ENCODE data around the gene CHD2.

GRCh38 chr15:92947071-92947730 lies 47.1 kb downstream of the CHD2 start:
- TF ChIP-seq CTCF (IDR thresholded peaks at IDR 0.05) (no peak), POLR2AphosphoS5 (IDR thresholded peaks at IDR 0.05) (no peak), POLR2A (IDR thresholded peaks at IDR 0.05) (no peak)

All from sigmoid colon (tissue), 4 donors.